Breast epithelium (tissue), 4 donors: ENCODE data around the gene CRACDL. TPM values are rescaled to one million over a fixed set of nuclear protein-coding genes. Genes with fewer than 3 reads are reported as not detected.

Experiments
- DNase-seq, 2 donors: peaks; one replicate each; pipeline ENCODE4 v3.0.0-alpha.2; 2019; ENCODE audit warnings: low spot score in 2 of 2
- H3K27ac ChIP-seq, 2 donors: fragments of 200-600 bp; sonication (generic) in 1 of 2; one replicate each; pipeline ENCODE4 v1.5.1; 2016 to 2019; ENCODE audit warnings: mild to moderate bottlenecking in 1 of 2
- H3K27me3 ChIP-seq, 2 donors: fragments of 200-600 bp; sonication (generic) in 1 of 2; one replicate each; pipeline versions ENCODE4 v1.5.1 to v1.6.0; 2017 to 2019; ENCODE audit warnings: control low read depth in 1 of 2, mild to moderate bottlenecking in 1 of 2
- H3K36me3 ChIP-seq: fragments of 200-600 bp; one replicate; pipeline ENCODE4 v1.5.1; 2019
- H3K4me1 ChIP-seq, 2 donors: fragments of 200-600 bp; sonication (generic); one replicate each; pipeline ENCODE4 v1.5.1; 2016 to 2019; ENCODE audit warnings: control low read depth in 1 of 2
- H3K4me3 ChIP-seq, 3 donors: fragments of 200-600 bp; sonication (generic); 1 replicate in 2 of 3; 2 replicates in 1 of 3; pipeline ENCODE4 v1.5.1; 2016 to 2019; ENCODE audit warnings: mild to moderate bottlenecking in 3 of 3, moderate library complexity in 2 of 3
- H3K9me3 ChIP-seq, 2 donors: fragments of 200-600 bp; sonication (generic) in 1 of 2; one replicate each; pipeline ENCODE4 v1.5.1; 2016 to 2019; ENCODE audit warnings: control low read depth in 1 of 2
- POLR2A ChIP-seq: fragments of 450-650 bp; IDR thresholded peaks from one replicate; pipeline ENCODE4 v1.6.1; 2016; ENCODE audit warnings: antibody characterized with exemption, mild to moderate bottlenecking, moderate library complexity
- POLR2AphosphoS5 ChIP-seq, 3 donors: sonication (generic); formaldehyde crosslinking; IDR thresholded peaks; one replicate each; pipeline ENCODE4 v1.6.1; 2017; ENCODE audit warnings: antibody characterized with exemption in 3 of 3
- intact Hi-C: fragments of 100-400 bp; cut with DNase I; formaldehyde crosslinking; loops from one replicate; pipeline ENCODE4 v1.15.1; 2023; ENCODE audit warnings: low total_unique reads
- total RNA-seq, 3 donors: library from RNA; depleted of rRNA; stranded (reverse); fragments of >200 nt; gene quantifications; one replicate each; pipeline ENCODE4 v1.1.0, GENCODE V29; 2016
- TF ChIP-seq, protein P1 (sequence below), 3 donors: fragments of 450-650 bp; IDR thresholded peaks; one replicate each; pipeline ENCODE4 v1.5.1; 2016 to 2017; ENCODE audit warnings: antibody characterized with exemption in 3 of 3, mild to moderate bottlenecking in 3 of 3, moderate library complexity in 3 of 3

The CRACDL gene
- total RNA-seq, 3 donors from 2014 or later: 0.96 to 12.1 (median 10.8) TPM

DNA sequence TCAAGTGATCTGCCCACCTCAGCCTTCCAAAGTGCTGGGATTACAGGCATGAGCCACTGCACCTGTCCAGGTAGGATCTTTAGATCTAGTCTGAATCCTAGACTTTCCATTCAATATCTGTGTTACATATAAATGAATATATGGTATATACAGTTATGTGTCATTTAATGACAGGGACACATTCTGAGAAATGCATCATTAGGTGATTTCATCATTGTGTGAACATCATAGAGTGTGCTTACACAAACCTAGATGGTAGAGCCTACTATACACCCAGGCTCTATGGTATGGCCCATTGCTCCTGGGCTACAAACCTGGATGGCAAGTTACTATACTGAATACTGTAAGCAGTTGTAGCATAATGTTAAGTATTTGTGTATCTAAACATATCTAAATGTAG, 189.6 kb downstream of the CRACDL start:
- Histone ChIP-seq H3K27me3 (no peaks in the 10 kb centered on the region), H3K4me1 (no peaks in the 10 kb centered on the region), H3K27ac (no peak overlapping the region), H3K4me3 (no peak overlapping the region), H3K36me3 (no peaks in the 10 kb centered on the region), H3K9me3 (no peaks in the 10 kb centered on the region)
- intact Hi-C loops: no loop called here
- DNase-seq: no peak
- TF ChIP-seq, protein P1, sequence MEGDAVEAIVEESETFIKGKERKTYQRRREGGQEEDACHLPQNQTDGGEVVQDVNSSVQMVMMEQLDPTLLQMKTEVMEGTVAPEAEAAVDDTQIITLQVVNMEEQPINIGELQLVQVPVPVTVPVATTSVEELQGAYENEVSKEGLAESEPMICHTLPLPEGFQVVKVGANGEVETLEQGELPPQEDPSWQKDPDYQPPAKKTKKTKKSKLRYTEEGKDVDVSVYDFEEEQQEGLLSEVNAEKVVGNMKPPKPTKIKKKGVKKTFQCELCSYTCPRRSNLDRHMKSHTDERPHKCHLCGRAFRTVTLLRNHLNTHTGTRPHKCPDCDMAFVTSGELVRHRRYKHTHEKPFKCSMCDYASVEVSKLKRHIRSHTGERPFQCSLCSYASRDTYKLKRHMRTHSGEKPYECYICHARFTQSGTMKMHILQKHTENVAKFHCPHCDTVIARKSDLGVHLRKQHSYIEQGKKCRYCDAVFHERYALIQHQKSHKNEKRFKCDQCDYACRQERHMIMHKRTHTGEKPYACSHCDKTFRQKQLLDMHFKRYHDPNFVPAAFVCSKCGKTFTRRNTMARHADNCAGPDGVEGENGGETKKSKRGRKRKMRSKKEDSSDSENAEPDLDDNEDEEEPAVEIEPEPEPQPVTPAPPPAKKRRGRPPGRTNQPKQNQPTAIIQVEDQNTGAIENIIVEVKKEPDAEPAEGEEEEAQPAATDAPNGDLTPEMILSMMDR (IDR thresholded peaks at IDR 0.05): no peak

DNA sequence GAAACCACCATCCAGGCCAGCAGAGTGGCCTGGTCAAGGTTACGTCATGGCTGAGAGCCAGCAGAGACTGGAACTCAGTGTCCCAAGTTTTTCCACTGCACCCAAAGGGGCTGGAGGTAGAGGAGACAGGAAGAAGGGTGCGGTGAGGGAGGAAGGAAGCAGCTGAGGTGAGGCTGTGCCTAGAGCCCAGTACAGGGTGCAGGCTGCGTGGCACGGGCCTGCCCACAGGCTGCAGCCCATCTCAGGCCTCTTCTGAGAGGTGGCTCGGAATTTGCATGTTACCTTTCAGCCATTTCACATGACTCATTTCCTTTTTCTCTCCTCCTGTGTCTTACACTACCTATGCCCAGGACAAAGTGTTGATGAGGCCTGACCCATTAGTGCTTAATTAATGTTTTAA, 191.4 kb downstream of the CRACDL start:
- Histone ChIP-seq H3K27ac (no peak overlapping the region), H3K4me3 (no peak overlapping the region), H3K36me3 (no peaks in the 10 kb centered on the region), H3K4me1 (no peaks in the 10 kb centered on the region), H3K27me3 (no peaks in the 10 kb centered on the region), H3K9me3 (no peaks in the 10 kb centered on the region)
- TF ChIP-seq, protein P1 (IDR thresholded peaks at IDR 0.05): no peak
- TF ChIP-seq POLR2A: no peak
- no peak for TF ChIP-seq POLR2AphosphoS5 (IDR thresholded peaks at IDR 0.05)
- no peak for DNase-seq
- intact Hi-C loops: no loop called here

Other genes with a start within 250 kb of the CRACDL start
- 10 to 100 TPM; 28.6 to 41.1 (median 34.4) TPM for gene MGAT4A, start 205.1 kb downstream of the CRACDL start, total RNA-seq
- 1 to 10 TPM; 1.6 to 4.8 (median 2.6) TPM for gene C2orf15, start 205.5 kb upstream of the CRACDL start, total RNA-seq
- gene TSGA10, start 218.7 kb upstream of the CRACDL start, total RNA-seq: 10 to 100 TPM in 2 of 3 donors, 1 to 10 TPM in 1; 7.2 to 40.2 (median 17.1) TPM
- gene LIPT1, start 218.7 kb upstream of the CRACDL start, total RNA-seq: 10 to 100 TPM in 2 of 3 donors, 1 to 10 TPM in 1; 9.8 to 11.0 (median 10.8) TPM
- gene MITD1, start 244.8 kb upstream of the CRACDL start, total RNA-seq: 10 to 100 TPM; 23.6 to 41.1 (median 33.3) TPM
- 10 to 100 TPM; 30.4 to 37.5 (median 35.1) TPM for gene MRPL30, start 245.0 kb upstream of the CRACDL start, total RNA-seq